Activated naive CD4-positive, alpha-beta T cell treated with anti-CD3 and anti-CD28 coated beads for 36 hours (primary cell): ENCODE data around the gene MAGEB10. TPM values are rescaled to one million over a fixed set of nuclear protein-coding genes. Genes with fewer than 3 reads are reported as not detected.
"Not testable (repeated sequence)": the region's sequence is repeated elsewhere in the genome, so short reads cannot be mapped to it uniquely, and the experiment has no call there.

Experiments
- CTCF ChIA-PET: fragments of 350-600 bp; sonication (Branson Sonifier 250); formaldehyde crosslinking; loops from one replicate; lab custom pipeline; 2021; ENCODE audit warnings: antibody characterized with exemption; lab: Charles Lee
- DNase-seq: peaks from one replicate; pipeline ENCODE4 v3.0.0-alpha.2; 2020
- H3K27ac Mint-ChIP-seq: one replicate; pipeline ENCODE4 v1.8.0; 2021; ENCODE audit warnings: mild to moderate bottlenecking, mixed read lengths
- H3K27me3 Mint-ChIP-seq: one replicate; pipeline ENCODE4 v1.8.0; 2021; ENCODE audit warnings: low read depth, mixed read lengths
- H3K36me3 Mint-ChIP-seq: one replicate; pipeline ENCODE4 v1.8.0; 2021; ENCODE audit warnings: low read depth, mixed read lengths
- H3K4me1 Mint-ChIP-seq: one replicate; pipeline ENCODE4 v1.8.0; 2021; ENCODE audit warnings: low read depth, mixed read lengths
- H3K4me3 Mint-ChIP-seq: one replicate; pipeline ENCODE4 v1.8.0; 2021; ENCODE audit warnings: mild to moderate bottlenecking, moderate library complexity, mixed read lengths
- H3K9me3 Mint-ChIP-seq: one replicate; pipeline ENCODE4 v1.8.0; 2021; ENCODE audit warnings: mixed read lengths
- intact Hi-C: fragments of 100-400 bp; cut with micrococcal nuclease; formaldehyde crosslinking; loops from one replicate; pipeline ENCODE4 v1.15.1; 2023
- total RNA-seq, 2 experiments: library from RNA; stranded (reverse); gene quantifications; one replicate each; pipeline ENCODE4 v1.2.3, GENCODE V29; 2021

MAGEB10 gene, protein sequence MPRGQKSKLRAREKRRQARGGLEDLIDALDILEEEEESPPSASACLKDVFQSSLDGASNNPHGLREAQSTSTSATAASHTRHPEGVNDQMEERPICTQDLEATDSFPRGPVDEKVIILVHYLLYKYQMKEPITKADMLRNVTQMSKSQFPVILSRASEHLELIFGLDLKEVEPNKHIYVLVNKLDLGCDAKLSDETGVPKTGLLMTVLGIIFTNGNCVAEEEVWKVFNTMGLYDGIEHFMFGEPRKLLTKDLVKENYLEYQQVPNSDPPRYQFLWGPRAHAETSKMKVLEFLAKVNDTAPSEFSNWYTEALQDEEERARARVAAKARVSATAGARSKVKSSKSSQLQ
- not detected for total RNA-seq

DNA sequence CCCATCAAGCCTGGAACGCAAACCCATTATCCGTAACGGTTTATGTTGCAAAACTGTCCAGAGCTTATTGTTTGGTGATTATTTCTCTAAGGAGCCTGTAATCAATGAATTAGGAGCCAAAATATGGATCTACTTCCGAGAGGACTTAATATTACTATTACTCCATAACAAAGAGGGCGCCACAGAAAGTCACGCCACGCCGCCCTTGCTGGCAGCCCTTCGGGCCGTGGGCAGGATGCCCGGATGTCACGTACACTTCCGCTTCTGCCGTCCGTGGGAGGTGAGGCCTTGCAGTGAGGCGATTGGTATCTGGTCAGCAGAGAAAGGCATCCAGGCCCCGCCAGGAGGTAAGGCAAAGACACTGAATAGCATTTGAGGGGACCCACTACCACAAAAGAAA, at the start of gene MAGEB10:
Gene MAGEB10, plus strand, starts transcription at position 301 of the 400 bp plus-strand sequence. CDS start 13,317 bp downstream, outside the sequence.
- no peak for DNase-seq
- no peaks in the 10 kb centered on the region for H3K27me3 Mint-ChIP-seq
- no peak within 1 kb of the TSS for H3K4me3 Mint-ChIP-seq
- no peaks in the 10 kb centered on the region for H3K36me3 Mint-ChIP-seq
- intact Hi-C loops = no loop called here
- no peaks in the 10 kb centered on the region for H3K4me1 Mint-ChIP-seq
- H3K27ac Mint-ChIP-seq = no peak within 1 kb of the TSS
- CTCF ChIA-PET = no interaction called here
- H3K9me3 Mint-ChIP-seq = peaks cover 2% of the 10 kb centered on the region

- H3K9me3 Mint-ChIP-seq = peaks cover 3% of the 10 kb centered on the region
- H3K4me1 Mint-ChIP-seq = no peaks in the 10 kb centered on the region
- DNase-seq = no peak
- H3K27me3 Mint-ChIP-seq = no peaks in the 10 kb centered on the region
- CTCF ChIA-PET = interaction anchor here (0.8 kb wide), 1 partner anchor 40 kb away, joined by 3 read pairs; no protein-coding TSS in a partner anchor
- intact Hi-C loops = no loop called here
- no peak overlapping the region for H3K27ac Mint-ChIP-seq
- H3K36me3 Mint-ChIP-seq = no peaks in the 10 kb centered on the region
- no peak overlapping the region for H3K4me3 Mint-ChIP-seq
Observed at GRCh38 chrX:27765718-27766117, 42.1 kb upstream of the MAGEB10 start.

- Mint-ChIP-seq H3K27ac (no peak overlapping the region), H3K27me3 (no peaks in the 10 kb centered on the region), H3K4me3 (no peak overlapping the region), H3K36me3 (no peaks in the 10 kb centered on the region), H3K9me3 (peaks cover 5% of the 10 kb centered on the region), H3K4me1 (no peaks in the 10 kb centered on the region)
- CTCF ChIA-PET = no interaction called here
- no peak for DNase-seq
- intact Hi-C loops = no loop called here
Observed at GRCh38 chrX:27767387-27767786, 40.4 kb upstream of the MAGEB10 start.

DNA sequence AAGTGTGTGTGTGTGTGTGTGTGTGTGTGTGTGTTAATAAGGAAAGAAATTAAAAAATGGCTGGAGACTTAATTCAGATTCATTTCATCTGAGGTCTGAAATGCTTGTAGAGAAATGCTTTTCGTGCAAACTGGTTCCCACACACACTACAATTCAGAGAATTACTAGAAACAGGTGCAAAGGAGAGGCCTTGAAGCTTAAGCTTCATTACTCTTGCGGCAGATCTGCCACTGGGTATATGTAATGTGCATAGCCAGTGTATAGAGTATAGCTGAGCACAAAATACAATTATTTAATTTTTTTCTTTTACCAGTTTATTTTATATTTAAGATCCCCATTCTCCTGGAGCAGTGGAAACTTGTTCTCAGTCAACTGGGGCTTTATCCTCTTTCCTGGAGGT, 31.8 kb upstream of the MAGEB10 start:
- intact Hi-C loops = no loop called here
- CTCF ChIA-PET = no interaction called here
- Mint-ChIP-seq H3K4me1 (no peaks in the 10 kb centered on the region), H3K9me3 (peaks cover 2% of the 10 kb centered on the region), H3K27ac (no peak overlapping the region), H3K4me3 (no peak overlapping the region), H3K36me3 (no peaks in the 10 kb centered on the region), H3K27me3 (no peaks in the 10 kb centered on the region)
- no peak for DNase-seq

DNA sequence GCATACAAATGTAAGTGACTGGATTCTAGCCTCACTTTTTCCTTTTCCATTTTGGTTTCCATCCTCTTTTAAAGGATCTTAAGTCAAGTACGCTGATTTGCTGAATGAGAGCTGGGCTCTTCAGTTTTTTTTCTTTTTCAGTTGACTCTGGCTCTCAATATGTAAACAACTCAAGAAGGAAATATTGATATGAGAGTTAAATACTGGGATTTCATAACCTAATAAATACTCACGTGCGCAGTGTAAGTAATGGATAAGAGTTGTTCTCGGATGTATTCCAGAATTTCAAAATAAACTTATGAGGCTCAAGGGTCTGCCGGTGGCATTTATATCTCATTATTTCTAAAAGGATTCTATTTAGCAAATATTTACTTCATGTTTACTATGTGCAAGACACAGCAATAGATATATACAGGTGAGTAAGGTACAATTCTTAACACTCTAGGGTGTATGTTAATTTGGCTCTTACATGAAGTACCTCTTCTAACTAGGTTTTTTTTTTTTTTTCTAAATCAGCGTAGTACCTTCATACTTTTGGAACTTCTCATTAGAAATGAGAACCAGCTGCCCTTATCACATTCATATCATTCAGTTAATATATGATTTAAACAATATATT, 11.0 kb upstream of the MAGEB10 start:
- H3K27ac Mint-ChIP-seq = no peak overlapping the region
- H3K9me3 Mint-ChIP-seq = no peaks in the 10 kb centered on the region
- no peak overlapping the region for H3K4me3 Mint-ChIP-seq
- intact Hi-C loops = no loop called here
- no peak for DNase-seq
- no peaks in the 10 kb centered on the region for H3K36me3 Mint-ChIP-seq
- H3K4me1 Mint-ChIP-seq = no peaks in the 10 kb centered on the region
- CTCF ChIA-PET = no interaction called here
- no peaks in the 10 kb centered on the region for H3K27me3 Mint-ChIP-seq

DNA sequence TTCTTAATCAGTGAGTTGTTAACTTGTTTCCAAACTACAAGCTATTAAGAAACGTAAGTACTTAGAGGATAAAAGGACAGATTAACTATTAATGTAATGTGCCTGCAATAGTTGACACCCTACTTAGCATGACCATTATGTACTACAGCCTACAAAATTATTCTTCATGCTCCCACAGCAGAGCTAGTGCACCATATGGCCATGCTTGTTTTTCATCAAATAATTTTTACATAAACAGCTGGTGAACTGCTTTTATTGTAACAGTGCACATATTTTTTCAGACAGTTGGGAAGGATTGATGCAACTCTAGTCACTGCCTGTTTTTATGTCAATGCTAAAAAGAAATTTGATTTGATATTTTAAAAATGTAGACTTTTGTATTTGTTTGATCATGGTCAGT, 10.2 kb upstream of the MAGEB10 start:
- intact Hi-C loops = no loop called here
- H3K9me3 Mint-ChIP-seq = no peaks in the 10 kb centered on the region
- CTCF ChIA-PET = no interaction called here
- no peak overlapping the region for H3K4me3 Mint-ChIP-seq
- DNase-seq = no peak
- H3K4me1 Mint-ChIP-seq = no peaks in the 10 kb centered on the region
- no peaks in the 10 kb centered on the region for H3K36me3 Mint-ChIP-seq
- H3K27ac Mint-ChIP-seq = no peak overlapping the region
- H3K27me3 Mint-ChIP-seq = no peaks in the 10 kb centered on the region

- intact Hi-C loops = no loop called here
- Mint-ChIP-seq H3K4me3 (no peak overlapping the region), H3K27me3 (no peaks in the 10 kb centered on the region), H3K36me3 (no peaks in the 10 kb centered on the region), H3K4me1 (no peaks in the 10 kb centered on the region), H3K27ac (no peak overlapping the region), H3K9me3 (peaks cover 2% of the 10 kb centered on the region)
- no peak for DNase-seq
- CTCF ChIA-PET = no interaction called here
Observed at GRCh38 chrX:27808226-27808625, 436 bp downstream of the MAGEB10 start.

GRCh38 chrX:27808991-27809859, 1.4 kb downstream of the MAGEB10 start:
- H3K4me1 Mint-ChIP-seq, DNase-seq, H3K9me3 Mint-ChIP-seq, H3K36me3 Mint-ChIP-seq, intact Hi-C loops, H3K27ac Mint-ChIP-seq, H3K27me3 Mint-ChIP-seq, H3K4me3 Mint-ChIP-seq, CTCF ChIA-PET: not testable (repeated sequence)

- H3K27me3 Mint-ChIP-seq = no peaks in the 10 kb centered on the region
- H3K36me3 Mint-ChIP-seq = no peaks in the 10 kb centered on the region
- H3K4me3 Mint-ChIP-seq = no peak overlapping the region
- intact Hi-C loops = no loop called here
- no peak overlapping the region for H3K27ac Mint-ChIP-seq
- H3K9me3 Mint-ChIP-seq = no peaks in the 10 kb centered on the region
- H3K4me1 Mint-ChIP-seq = no peaks in the 10 kb centered on the region
- CTCF ChIA-PET = no interaction called here
- DNase-seq = no peak
Observed at GRCh38 chrX:27815209-27815608, 7.4 kb downstream of the MAGEB10 start.

DNA sequence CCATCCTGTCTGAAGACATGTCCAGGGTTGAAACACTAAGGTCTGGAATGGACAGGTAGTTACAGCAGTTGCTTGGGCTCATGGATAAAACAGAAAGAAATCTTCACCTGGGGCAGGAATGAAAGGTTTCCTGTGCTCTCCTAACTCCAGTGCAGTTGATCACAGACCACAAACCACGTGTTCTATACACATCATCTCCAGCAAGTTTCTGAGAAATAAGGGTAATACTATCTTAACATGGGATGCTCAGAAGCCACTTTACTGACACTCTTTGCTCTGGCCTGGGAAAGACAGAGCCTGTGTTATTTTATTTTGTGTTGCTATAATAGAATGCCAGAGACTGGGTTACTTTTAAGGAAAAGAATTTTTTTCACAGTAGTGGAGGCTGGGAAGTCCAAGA, 16.0 kb downstream of the MAGEB10 start:
- Mint-ChIP-seq H3K27me3 (no peaks in the 10 kb centered on the region), H3K4me1 (no peaks in the 10 kb centered on the region), H3K9me3 (peaks cover 1% of the 10 kb centered on the region), H3K27ac (no peak overlapping the region), H3K36me3 (no peaks in the 10 kb centered on the region), H3K4me3 (no peak overlapping the region)
- no peak for DNase-seq
- intact Hi-C loops = no loop called here
- CTCF ChIA-PET = no interaction called here

DNA sequence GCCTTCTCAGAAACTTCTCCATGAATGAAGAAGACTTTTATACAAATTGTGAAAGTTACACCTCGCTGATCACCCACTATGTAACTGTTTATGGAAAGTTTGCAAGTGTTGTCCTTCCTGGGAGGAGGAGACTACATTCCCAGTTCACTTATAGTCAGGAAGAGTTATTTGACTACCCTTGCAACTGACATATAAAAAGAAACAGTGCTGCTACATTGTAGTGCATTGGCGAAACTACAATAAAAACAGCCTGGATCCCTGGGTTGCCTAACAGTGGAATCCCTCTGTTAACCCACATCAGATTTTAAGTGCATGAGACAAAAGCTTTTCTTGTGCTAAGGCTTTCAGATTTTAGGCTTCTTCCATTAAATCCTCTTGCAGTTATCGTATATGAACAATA, 30.4 kb downstream of the MAGEB10 start:
- intact Hi-C loops = no loop called here
- H3K9me3 Mint-ChIP-seq = peaks cover 2% of the 10 kb centered on the region
- CTCF ChIA-PET = no interaction called here
- H3K27me3 Mint-ChIP-seq = no peaks in the 10 kb centered on the region
- no peaks in the 10 kb centered on the region for H3K4me1 Mint-ChIP-seq
- H3K4me3 Mint-ChIP-seq = no peak overlapping the region
- no peak overlapping the region for H3K27ac Mint-ChIP-seq
- no peak for DNase-seq
- H3K36me3 Mint-ChIP-seq = no peaks in the 10 kb centered on the region

- no peaks in the 10 kb centered on the region for H3K27me3 Mint-ChIP-seq
- H3K36me3 Mint-ChIP-seq = no peaks in the 10 kb centered on the region
- no peaks in the 10 kb centered on the region for H3K4me1 Mint-ChIP-seq
- intact Hi-C loops = no loop called here
- DNase-seq = no peak
- CTCF ChIA-PET = no interaction called here
- H3K27ac Mint-ChIP-seq = no peak overlapping the region
- H3K9me3 Mint-ChIP-seq = peaks cover 2% of the 10 kb centered on the region
- H3K4me3 Mint-ChIP-seq = no peak overlapping the region
Observed at GRCh38 chrX:27840881-27841280, 33.1 kb downstream of the MAGEB10 start.
